ENCODE measurements around the gene RAB33A. TPM values are rescaled to one million over a fixed set of nuclear protein-coding genes. Genes with fewer than 3 reads are reported as not detected.

The RAB33A gene
- total RNA-seq, 1 experiment from 2014 or later: 0.57 TPM

GRCh38 chrX:130212371-130212770 is 40.6 kb downstream of the RAB33A start:
- Histone ChIP-seq H3K36me3 (ENCODE audit: low read depth) (peaks cover 29% of the 10 kb centered on the region; the same call in 1 of the 2 replicates), H3K9me3 (ENCODE audit: insufficient read depth, low read depth) (no peaks in the 10 kb centered on the region), H3K4me3 (no peak overlapping the region), H3K4me1 (replicated peaks; ENCODE audit: insufficient read depth) (no peaks in the 10 kb centered on the region), H3K79me2 (ENCODE audit: low read depth) (no peaks in the 10 kb centered on the region), H3K4me2 (no peak overlapping the region), H4K20me1 (ENCODE audit: insufficient read depth) (no peaks in the 10 kb centered on the region), H2AFZ (no peak overlapping the region), H3K27ac (no peak overlapping the region), H3K27me3 (ENCODE audit: insufficient read depth, low read depth) (no peaks in the 10 kb centered on the region), H3F3A (ENCODE audit: insufficient read depth, low read depth) (no peaks in the 10 kb centered on the region), H3K9me2 (ENCODE audit: insufficient read depth) (no peaks in the 10 kb centered on the region)
- CTCF ChIA-PET: no interaction called here
- TF ChIP-seq EZH2 (IDR thresholded peaks at IDR 0.05; ENCODE audit: low read depth): no peak
- no peak for TF ChIP-seq CTCF (conservative IDR thresholded peaks at IDR 0.05)
- DNase-seq: no peak
- no TSS peak for BruUV-seq (replicated peaks)
- POLR2A ChIA-PET (ENCODE audit: unreplicated experiment): no interaction called here
- intact Hi-C loops (cut with micrococcal nuclease; ENCODE audit: unreplicated experiment): no loop called here

- H3K79me2 ChIP-seq (ENCODE audit: low read depth): no peaks in the 10 kb centered on the region
- H3K9me2 ChIP-seq (ENCODE audit: insufficient read depth): no peaks in the 10 kb centered on the region
- DNase-seq: no peak
- no peaks in the 10 kb centered on the region for H3K27me3 ChIP-seq (ENCODE audit: insufficient read depth, low read depth)
- H3K4me1 ChIP-seq (replicated peaks; ENCODE audit: insufficient read depth): no peaks in the 10 kb centered on the region
- ChIA-PET CTCF (no interaction called here), POLR2A (ENCODE audit: unreplicated experiment) (no interaction called here)
- H3K36me3 ChIP-seq (ENCODE audit: low read depth): peaks cover 25% of the 10 kb centered on the region; the same call in 1 of the 2 replicates
- no peak overlapping the region for H2AFZ ChIP-seq
- no peak overlapping the region for H3K4me2 ChIP-seq
- TF ChIP-seq CTCF (conservative IDR thresholded peaks at IDR 0.05): no peak
- no peak for TF ChIP-seq EZH2 (IDR thresholded peaks at IDR 0.05; ENCODE audit: low read depth)
- H3F3A ChIP-seq (ENCODE audit: insufficient read depth, low read depth): no peaks in the 10 kb centered on the region
- no peaks in the 10 kb centered on the region for H3K9me3 ChIP-seq (ENCODE audit: insufficient read depth, low read depth)
- intact Hi-C loops (cut with micrococcal nuclease; ENCODE audit: unreplicated experiment): no loop called here
- no peak overlapping the region for H3K4me3 ChIP-seq
- BruUV-seq (replicated peaks): no TSS peak
- no peaks in the 10 kb centered on the region for H4K20me1 ChIP-seq (ENCODE audit: insufficient read depth)
- H3K27ac ChIP-seq: no peak overlapping the region
Observed at GRCh38 chrX:130213376-130213775, 41.6 kb downstream of the RAB33A start.

GRCh38 chrX:130216320-130216719 is 44.6 kb downstream of the RAB33A start:
- Histone ChIP-seq H3K4me1 (replicated peaks; ENCODE audit: insufficient read depth) (no peaks in the 10 kb centered on the region), H3K36me3 (ENCODE audit: low read depth) (peaks cover 19% of the 10 kb centered on the region; the same call in 1 of the 2 replicates), H4K20me1 (ENCODE audit: insufficient read depth) (no peaks in the 10 kb centered on the region; the same call in 1 of the 2 replicates), H3K4me2 (no peak overlapping the region), H2AFZ (no peak overlapping the region), H3K9me3 (ENCODE audit: insufficient read depth, low read depth) (no peaks in the 10 kb centered on the region), H3K27me3 (ENCODE audit: insufficient read depth, low read depth) (no peaks in the 10 kb centered on the region), H3K4me3 (no peak overlapping the region), H3F3A (ENCODE audit: insufficient read depth, low read depth) (no peaks in the 10 kb centered on the region), H3K27ac (no peak overlapping the region), H3K9me2 (ENCODE audit: insufficient read depth) (no peaks in the 10 kb centered on the region), H3K79me2 (ENCODE audit: low read depth) (no peaks in the 10 kb centered on the region)
- intact Hi-C loops (cut with micrococcal nuclease; ENCODE audit: unreplicated experiment): no loop called here
- DNase-seq: no peak
- CTCF ChIA-PET: no interaction called here
- POLR2A ChIA-PET (ENCODE audit: unreplicated experiment): no interaction called here
- TF ChIP-seq EZH2 (IDR thresholded peaks at IDR 0.05; ENCODE audit: low read depth): no peak
- TF ChIP-seq CTCF (conservative IDR thresholded peaks at IDR 0.05): no peak
- BruUV-seq (replicated peaks): no TSS peak
